CD4-positive, alpha-beta T cell treated with Interleukin-17A for 4 hours (primary cell): ENCODE data around the gene DOCK9.

Experiments used
- DNase-seq: peaks from one replicate; pipeline ENCODE4 v3.0.0-alpha.2; 2020; ENCODE audit warnings: mixed read lengths

DOCK9 gene

DNA sequence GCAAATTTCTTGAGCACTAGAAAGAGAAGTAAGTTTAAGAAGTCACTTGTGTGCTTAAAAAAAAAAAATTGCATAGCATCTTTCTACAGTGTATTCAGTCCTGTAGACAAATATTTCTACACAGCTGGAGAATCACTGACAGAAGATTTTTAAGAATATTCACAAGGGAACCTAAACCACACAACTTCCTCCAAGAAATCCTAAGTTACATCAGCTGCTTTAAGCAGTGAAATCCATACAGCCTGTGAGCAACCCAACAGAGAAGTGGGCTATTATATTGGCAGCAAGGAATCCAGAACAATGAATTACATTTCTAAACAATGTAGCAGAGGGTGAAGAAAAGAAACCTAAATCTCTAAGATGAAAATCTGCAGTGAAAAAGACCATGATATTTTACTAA, 1.5 kb downstream of the DOCK9 start:
- no peak for DNase-seq

DNA sequence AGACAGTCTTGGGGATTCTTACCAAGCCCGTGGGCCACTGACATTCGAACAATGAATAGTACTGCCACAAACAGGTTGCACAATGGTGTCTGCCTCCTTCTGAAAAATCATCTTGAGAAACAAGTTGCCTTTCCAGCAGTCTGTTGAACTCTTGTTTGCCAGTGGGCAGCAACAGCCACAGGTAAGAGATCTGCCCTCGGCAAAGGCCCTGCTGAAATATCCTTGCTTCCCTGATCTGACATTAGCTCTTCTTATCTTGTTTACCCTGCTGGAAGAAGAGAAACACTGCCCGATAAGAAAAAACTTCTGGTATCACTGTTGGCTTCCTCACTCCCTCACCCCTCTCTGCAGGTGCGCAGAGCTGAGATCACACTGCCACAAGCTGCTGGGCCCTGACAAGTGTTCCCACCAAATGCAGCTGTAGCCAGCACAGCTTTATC, 2.0 kb downstream of the DOCK9 start:
- DNase-seq = no peak

DNA sequence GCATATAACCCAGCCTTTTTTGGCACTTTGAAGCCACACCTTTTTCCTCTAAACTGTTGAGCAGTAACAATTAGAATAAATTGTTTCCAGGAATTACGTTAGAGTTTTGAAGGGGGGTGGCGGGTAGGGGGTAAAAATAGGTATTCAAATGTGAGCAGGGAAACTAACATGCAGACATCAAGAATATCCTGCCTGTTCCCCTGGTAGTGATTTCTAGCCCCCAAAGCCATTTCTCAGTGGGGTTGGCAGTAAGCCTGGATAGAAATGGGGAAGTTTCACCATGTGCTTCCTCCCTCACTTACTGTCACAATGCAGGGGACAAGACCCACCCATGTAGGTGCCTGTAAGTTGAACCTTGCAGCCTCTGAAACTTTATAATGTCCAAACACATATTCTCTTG, 3.8 kb downstream of the DOCK9 start:
- DNase-seq = no peak

DNA sequence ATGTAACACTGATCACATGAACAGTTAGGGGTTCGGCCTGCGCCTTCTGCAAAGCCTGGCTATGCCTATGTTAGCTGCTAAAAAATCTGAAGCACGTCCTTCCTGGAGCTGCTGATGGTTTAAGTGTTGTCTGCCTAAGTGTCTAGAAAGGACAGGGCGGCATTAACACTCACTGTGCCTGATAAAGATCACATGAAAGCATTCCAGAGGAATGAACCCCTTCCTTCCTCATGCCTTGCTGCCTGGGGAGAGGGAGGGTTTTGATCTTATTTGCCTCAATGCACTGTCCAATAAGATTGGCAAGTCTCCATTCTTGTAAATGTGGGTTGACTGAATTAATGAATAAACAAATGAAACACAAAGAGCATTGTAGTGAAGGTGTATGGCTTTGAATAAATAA, 5.2 kb downstream of the DOCK9 start:
- DNase-seq = no peak

DNA sequence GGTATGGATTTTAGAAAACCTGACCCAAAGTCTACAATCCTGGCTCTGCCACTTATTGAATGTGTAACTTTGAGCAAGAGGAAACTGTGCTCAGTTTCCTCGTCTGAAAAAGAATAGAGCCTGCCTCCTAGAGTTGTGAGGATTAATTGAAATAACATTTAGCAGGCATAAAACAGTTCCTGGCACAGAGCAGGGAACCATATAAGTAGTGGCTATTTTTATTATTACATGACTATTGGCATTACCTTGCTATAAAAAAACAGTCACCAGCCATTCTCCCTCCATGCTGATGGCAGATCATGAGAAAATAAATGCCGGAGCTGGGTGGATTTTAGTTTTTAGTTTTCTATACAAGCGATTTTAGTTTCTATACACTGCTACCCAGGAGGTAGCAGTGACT, 5.8 kb downstream of the DOCK9 start:
- DNase-seq = no peak

DNA sequence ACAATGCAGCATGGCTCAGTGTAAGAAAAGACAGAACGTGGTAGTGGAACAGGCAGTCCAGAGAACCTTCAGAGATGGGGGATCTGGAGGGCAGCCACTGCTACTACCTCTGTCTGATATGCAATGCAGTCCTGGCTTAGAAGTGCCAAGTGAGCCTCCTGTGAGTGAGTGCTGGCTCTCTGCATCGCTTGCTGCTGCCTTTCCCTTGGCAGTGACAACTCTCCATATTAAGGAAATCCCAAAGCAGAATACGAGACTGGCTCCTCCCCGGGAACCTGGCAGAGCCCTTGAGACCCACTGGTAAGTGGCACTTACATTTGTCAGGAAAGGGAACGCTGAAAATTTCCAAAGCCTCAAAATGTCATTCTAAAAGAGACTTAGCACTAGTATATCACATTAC, 7.5 kb downstream of the DOCK9 start:
- DNase-seq = no peak

DNA sequence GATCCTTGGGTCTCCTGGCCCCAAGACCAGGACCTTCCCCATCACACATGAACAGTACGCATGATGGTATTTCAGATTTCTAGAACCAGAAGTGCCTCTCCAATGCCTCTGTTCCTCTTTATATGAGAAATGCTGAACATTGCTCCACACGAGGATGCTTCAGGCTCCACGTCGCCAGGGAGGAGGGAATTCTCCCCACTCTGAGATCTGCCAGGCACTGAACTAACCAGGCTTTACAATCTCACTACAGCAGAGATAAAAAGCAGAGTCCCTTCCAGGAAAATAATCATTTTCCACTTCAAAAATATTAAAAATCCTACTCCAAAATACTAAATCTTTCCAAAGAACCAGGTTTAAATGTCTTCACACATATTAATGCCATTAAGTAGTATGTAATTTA, 10.4 kb downstream of the DOCK9 start:
- no peak for DNase-seq

DNA sequence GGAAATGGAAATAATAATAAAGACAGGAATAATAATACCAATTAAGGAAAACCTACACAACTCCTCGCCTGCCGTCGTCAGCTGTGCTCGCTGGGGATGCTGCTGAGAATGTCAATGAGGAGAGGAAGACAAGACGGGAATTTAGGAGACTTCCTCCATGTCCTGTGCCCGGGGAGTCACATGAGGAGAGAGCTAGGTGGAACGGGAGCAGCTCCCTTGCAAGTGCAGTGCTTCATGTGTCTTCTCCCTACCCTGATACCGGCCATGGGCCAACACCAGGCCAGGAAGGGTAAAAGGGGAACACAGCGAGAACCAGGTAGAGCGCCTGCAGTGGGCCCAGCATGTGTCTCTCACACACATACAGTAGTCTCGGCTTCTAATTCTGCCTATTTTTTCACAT, 11.8 kb downstream of the DOCK9 start:
- no peak for DNase-seq

DNA sequence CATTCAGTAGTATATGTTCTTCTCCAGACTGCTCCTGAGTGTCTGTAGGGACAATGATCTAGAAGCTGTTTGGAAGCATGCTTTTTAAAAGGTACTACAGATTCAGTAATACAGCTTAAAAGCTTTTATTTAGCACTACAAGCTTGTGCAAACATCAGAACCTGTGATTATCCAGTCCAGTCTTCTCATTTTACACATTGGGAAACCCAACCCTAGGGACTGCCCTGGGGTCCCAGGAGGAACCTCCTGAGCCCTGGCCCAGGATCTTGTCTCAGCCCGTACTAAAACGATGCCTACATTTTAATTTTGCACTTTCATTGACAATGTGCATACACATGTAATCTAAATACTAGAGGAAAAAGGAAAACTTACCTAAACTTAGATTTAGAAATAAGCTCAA, 12.5 kb downstream of the DOCK9 start:
- no peak for DNase-seq

DNA sequence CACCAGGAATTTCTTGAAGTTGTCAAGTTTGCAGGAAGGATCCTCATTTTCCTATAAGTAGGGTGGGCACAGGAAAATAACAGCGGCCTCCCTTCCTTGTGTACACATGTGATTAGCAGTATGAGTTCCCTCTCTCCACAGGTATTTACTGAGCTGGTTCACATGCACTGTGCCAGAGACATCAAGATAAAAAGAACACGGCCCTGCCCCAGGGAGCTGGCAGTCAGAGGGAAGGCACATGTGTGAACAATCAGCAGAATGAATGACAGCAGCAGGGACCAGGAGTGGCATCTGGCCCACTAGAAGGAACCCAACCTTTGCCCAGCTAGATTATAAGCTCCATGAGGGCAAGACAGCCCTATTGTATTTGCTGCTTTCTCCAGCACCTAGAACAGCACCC, 13.9 kb downstream of the DOCK9 start:
- DNase-seq = no peak

DNA sequence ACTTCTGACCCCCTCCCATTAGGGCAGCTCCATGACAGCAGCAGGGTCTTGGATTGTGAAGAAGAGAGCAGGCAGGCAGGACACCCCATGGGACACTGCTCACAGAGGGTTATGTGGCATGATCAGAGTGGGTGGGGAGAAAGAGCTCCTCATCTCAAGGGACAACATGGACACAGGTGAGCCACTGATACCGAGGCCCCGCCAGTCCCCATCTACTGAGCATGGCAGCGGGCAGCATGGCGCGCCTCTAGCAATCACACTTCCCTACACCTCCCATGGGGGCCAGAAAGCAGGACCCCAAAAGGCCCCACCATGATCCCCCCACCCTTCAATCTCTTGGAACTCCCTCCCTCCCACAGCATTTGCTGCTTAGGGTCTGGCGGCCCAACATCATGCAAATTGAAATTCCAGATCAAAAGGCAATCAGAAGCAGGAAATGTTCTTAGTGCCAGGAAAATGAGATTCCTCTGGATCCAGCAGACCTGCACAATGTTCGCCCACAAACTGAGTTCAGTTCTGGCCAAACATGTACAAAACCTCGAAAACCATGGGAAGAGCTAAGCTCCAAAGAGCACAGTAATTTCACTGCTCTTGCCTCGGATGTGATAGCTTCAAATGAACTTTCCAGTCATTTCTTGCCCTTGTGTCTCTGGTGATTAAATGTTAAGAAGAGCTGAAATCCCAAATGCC, 14.8 kb downstream of the DOCK9 start:
- no peak for DNase-seq

DNA sequence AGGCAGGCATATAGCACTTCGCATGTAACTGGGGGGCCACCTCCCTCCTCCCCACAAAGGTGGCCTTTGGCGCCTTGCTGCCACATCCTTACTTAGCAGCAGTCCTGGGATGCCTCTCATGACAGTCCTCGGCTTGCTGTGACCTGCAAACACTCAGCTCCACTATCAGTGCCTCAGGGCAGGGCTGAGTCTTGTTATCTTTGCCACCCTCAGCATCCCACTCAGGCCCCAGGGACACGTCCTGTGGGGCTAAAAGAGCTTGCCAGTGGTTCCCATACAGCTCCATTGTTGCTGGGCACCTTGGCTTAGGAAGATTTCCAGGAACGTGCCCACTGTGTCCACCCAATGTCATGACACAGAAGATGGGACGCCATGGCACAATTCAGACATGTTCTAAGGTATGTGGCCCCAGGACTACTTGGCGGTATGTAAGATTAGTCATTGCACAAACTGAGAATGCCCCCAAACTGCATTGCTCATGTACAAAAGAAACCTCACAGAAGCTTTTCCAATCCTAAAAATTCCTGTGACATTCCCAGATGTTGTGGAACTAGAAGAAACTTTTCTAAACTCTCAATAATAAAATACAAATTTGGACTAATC, 16.3 kb downstream of the DOCK9 start:
- no peak for DNase-seq

DNA sequence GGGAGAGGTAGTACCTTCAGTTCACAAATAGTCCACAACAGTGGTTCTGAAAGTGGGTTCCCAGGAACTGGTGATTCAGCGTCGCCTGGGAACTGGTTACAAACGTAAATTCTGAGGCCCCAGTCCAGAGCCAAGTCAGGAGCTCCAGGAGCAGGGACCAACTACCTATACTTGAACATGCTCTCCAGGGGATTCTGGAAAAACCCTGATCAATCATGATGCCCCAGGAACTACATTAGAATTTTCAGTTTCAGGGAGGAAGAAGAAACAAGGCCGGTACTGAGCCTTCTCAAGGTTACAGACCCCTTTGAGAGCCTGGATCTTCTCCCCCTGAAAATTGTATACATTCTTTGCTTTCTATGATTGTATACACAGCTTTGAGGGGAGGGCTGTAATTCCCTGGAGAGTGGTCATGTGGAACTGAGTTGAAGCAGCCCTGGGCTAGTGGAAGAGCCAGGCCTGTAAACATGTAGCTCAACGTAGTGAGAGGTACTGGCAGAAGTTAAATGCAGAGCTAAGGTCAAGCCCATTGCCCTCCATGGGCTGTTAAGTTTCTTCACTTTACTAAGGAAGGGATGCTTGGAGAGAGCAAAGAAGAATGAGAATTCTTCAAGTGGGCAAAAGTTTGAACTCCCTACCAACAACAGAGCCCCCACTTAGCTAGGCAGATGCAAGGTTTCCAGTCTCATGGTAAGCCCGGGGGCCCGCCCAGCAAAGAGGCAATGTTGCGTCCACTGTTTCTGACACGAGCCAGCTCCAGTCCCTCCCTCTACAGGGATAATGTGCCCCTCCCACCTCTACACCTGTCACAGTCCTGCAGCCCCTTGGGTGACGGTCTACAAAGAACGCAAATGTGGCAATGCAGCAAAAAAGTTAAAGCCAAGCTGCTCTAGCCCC, 17.0 kb downstream of the DOCK9 start:
- no peak for DNase-seq

DNA sequence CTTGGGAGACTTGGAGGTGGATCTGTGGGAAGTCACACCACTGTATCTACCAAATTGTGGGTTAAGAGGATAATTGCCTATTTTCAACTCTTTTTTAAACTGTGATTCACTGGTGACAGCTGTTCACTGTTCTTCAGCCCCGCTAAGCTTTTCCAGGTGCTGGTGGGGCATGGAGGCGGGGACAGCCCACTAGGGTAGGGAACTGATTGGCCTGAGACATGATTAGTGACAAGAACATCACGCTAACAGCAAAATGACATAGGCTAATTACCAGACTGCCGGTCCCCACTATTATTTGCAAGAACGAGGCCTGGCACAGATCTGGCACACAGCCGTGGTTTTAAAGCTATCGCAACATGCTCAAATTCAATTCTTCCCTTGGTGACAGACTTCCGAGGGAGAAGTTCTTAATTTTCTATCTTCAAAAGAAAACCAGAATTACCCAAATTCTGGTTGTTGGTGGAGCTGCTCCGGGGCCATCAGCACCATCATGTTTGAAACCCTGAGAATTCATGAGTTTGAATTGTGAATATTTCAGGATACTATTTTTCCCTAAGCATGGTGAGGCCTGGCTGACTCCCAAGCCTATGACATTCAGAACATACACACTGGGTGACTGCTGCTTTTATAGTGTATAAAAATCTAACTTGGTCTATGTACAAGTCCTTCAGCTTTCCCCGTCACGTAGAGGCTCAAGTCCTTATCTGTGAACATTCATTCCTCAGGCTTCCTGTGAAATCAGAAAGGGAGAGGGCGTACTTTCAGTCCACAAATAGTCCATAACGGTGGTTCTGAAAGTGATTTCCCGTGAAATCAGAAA, 17.9 kb downstream of the DOCK9 start:
- no peak for DNase-seq

DNA sequence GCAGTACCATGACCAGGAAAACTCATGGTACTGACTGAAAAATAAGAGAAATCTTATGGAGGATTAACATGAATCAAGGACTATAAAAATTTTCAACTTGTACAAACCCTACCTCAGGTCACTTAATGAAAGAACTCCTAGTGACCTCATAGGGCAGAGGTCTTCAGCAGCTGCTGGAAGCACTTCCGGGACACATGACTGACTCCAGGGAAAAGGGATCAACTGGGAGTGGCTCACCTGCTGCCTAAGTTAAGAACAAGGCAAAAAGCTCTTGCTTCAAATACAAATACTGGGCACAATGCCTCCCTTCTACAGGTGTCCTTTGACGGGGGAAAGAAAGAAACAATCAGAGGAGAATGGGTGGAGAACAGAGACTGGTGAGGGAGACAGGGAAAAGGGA, 18.6 kb downstream of the DOCK9 start:
- DNase-seq = no peak

DNA sequence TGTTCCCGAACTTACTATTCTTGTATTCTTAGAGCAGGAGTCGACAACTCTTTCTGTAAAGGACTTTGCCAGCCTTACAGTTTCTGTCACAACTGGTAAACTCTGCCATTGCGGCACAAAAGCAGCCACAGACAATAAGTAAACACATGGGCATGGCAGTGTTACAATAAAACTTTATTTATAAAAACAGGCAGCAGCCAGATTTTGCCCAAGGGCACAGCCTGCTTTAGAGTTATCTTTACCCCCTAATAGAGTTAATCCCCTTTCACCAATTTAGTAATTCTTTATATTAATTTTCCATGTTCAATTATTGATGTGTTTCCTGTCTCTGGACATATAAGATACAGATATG, 19.4 kb downstream of the DOCK9 start:
- DNase-seq = no peak

DNA sequence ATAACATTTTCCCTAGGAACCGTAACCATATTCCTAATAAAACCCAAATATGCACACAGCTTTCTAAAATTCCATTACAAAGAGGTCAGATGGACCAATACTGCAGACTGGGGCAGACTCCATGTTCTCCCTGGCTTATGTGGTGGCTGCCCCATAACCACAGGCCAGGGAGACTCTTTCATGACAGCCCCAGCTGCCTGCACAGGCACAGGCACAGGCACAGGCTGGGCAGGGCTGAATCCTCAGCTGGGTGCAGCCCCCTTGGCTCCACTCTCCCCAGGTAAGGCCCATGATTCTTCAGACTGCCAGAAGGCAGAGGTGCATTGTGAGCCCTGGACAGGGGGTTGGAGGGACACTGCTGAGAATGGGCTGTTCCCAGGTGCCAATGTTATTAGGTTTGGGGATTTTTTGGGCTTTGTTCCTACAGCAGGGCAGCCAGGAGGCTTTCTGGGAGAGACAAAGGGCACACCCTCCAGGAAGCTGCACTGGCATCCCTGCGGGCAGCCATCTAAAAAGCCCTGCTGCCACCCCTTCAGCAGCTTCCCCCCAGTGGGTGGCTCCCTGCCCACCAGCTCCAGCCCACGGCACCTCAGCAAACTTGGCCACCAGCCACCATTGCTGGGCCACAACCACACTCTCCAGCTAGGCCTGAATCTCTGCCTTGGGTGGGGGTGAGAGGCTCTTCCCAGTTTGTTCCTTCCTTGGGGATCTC, 20.0 kb downstream of the DOCK9 start:
- no peak for DNase-seq

DNA sequence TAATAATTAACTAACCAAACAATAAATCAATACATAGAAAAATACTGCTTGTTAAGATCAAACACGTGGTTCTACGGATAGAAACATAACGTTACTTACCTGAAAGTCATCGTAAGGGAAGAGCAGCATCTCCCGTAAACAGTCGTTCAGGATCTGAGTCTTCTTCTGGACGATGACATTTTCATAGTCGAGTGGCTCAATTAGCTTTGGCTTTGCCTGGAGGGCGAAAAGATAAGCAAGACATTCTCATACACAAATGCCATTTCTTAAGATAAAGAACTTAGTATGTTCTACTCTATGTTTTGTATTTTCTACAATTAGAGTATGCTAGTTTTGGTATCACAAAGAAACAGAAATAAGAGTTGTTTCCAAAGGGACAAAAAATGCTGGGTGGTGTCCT, 22.5 kb downstream of the DOCK9 start:
- no peak for DNase-seq

DNA sequence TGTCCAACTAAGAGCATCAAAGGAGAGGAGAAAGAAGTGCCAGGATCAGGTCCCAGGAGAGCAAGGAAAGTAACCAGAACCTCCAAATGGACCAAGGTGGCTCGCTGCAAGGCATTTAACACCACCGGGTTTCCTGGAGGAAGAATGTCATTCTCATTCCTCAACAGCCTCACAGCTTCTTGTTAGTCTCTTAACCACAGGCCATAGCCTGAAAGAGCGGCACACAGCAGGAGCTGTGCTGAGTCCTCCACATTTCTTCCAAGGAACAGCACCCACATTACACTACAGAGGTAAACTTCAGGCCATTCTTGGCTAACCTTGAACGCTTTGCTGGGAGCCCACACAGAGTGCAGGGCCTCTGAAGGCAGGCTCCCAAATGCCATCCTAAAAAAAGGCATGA, 23.6 kb downstream of the DOCK9 start:
- no peak for DNase-seq

DNA sequence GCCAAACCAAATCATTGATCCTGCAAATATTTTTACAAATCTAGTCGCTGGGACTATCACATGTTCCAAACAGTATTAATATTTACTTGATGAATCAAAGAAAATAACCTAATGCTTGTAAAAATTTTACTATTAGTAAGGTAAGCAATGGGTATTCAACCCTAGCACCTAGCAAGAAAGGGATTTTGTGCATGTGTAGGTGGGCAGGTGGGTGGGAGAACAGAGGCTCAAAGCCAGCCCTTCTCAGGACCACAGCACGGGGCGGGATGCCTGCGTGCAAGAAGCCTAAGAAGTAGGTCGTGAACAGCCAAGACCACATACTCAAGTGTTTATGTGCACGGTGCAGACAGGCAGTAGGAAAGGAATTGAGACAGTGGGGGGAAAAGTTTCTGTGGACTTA, 26.6 kb downstream of the DOCK9 start:
- DNase-seq = no peak

DNA sequence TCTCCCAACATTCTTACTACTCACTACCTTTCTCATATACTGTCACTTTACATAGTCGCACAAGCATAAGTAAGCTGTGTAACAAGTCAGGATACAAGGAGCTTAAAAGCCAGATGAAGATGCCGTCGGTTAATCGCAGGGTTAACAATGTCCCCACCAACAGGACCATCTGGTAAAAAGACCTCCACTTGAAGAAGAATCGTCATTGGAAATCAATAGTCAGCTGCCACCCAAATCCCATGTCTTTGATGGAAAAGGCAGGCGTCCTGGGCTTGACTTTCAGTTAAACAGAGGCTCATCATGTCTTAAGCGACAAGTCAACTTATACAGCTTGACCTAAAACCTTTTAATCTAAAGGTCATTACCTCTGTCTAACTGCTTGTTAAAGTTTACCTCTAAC, 27.2 kb downstream of the DOCK9 start:
- DNase-seq = no peak

DNA sequence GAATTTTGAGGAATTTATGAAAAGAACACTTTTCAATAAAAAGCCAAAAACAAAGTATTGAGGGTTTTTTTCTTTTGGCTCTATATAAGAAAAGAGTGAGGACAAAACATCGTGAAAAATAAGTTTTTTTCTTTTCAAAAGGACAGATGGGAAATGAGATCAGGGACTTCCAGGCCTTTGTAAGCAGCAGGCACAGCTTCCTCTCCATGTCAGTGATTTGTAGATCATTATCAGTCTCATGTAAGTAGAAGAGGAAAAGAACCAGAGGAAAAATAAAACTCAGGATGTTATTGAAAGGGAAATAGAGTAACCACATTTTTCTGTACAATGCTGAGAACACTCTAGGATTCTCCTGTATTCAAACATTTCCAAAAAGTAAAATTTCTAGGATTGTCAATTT, 29.9 kb downstream of the DOCK9 start:
- no peak for DNase-seq
